OCI-LY7 (cell line): ENCODE results near the gene UBE2E3.

Source experiments
- CTCF ChIP-seq: fragments of 200-600 bp; sonication (generic); conservative IDR thresholded peaks from 2 replicates; pipeline ENCODE4 v1.5.1; 2014; ENCODE audit warnings: mild to moderate bottlenecking, antibody characterized with exemption, low read length, moderate library complexity, mixed read lengths
- EZH2phosphoT487 ChIP-seq: fragments of 200-600 bp; sonication (generic); IDR thresholded peaks from 2 replicates; pipeline ENCODE4 v1.6.1; 2018; ENCODE audit warnings: low read depth, borderline replicate concordance, mild to moderate bottlenecking, mixed run types, antibody characterized with exemption, low read length, moderate library complexity, mixed read lengths

GRCh38 chr2:180933332-180933731 is 47.1 kb upstream of the UBE2E3 start:
- no peak for TF ChIP-seq EZH2phosphoT487
- TF ChIP-seq CTCF = no peak
